Amniotic stem cell (primary cell): ENCODE measurements around the gene TPP1.

Experiments used
- DNase-seq: peaks from one replicate; lab custom pipeline; 2025; lab: John Stamatoyannopoulos, UW

The TPP1 gene

DNA sequence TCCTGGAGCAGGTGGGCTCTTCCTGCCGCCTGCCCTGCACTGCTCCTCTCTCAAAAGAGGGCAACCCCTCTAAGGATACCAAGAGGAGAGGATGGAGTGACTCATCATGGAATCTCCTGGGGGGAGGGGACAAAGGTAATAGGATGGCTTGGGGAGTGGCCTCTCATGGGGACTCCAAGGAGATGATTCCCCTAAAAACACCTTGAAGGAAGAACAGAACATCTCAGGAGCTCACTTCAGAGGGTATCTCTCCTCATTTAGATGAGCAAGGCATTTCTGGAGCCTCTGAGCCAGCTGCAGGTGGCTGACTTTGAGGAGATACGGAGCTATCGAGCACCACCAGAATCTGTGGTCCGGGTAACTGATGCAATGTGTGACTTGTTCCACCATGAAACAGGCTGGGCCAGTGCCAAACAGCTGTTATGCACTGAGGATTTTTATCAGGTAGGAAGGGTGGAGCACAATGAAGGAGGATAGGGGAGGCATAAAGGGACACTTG, 56.1 kb downstream of the TPP1 start:
- no peak for DNase-seq
